Mesenchymal stem cell (in vitro differentiated cells and primary cell): Measurements from ENCODE around the gene C18orf32.

Source experiments
- DNase-seq: peaks from one replicate; pipeline ENCODE4 v3.0.0-alpha.2; 2013
- H2AFZ ChIP-seq: one replicate; pipeline ENCODE4 v1.6.1; 2013; ENCODE audit warnings: low read depth, mild to moderate bottlenecking, control low read depth, inconsistent platforms, low read length, moderate library complexity
- H2AK5ac ChIP-seq: 2 replicates; pipeline ENCODE4 v1.6.1; 2013; ENCODE audit warnings: low read length, moderate library complexity, mild to moderate bottlenecking, inconsistent platforms; ENCODE audit not compliant: severe bottlenecking
- H2BK120ac ChIP-seq: one replicate; pipeline ENCODE4 v1.6.1; 2013; ENCODE audit warnings: low read depth, mild to moderate bottlenecking, inconsistent platforms, low read length, moderate library complexity
- H2BK12ac ChIP-seq, 2 experiments: one replicate each; pipeline ENCODE4 v1.6.1; 2013; ENCODE audit warnings: inconsistent platforms in 2 of 2, low read length in 2 of 2, mild to moderate bottlenecking in 2 of 2, moderate library complexity in 2 of 2, control low read depth in 1 of 2
- H2BK15ac ChIP-seq: one replicate; pipeline ENCODE4 v1.6.1; 2013; ENCODE audit warnings: mild to moderate bottlenecking, low read depth, inconsistent platforms; ENCODE audit not compliant: poor library complexity, severe bottlenecking
- H2BK5ac ChIP-seq: 2 replicates; pipeline ENCODE4 v1.6.1; 2013; ENCODE audit warnings: low read depth, mild to moderate bottlenecking, low read length, control low read depth, inconsistent platforms; ENCODE audit not compliant: poor library complexity, severe bottlenecking
- H3K14ac ChIP-seq, 2 experiments: one replicate each; pipeline ENCODE4 v1.6.1; 2013; ENCODE audit warnings: inconsistent platforms in 2 of 2, low read length in 2 of 2, control low read depth in 1 of 2, mild to moderate bottlenecking in 1 of 2, moderate library complexity in 1 of 2
- H3K18ac ChIP-seq, 2 experiments: one replicate each; pipeline ENCODE4 v1.6.1; 2013; ENCODE audit warnings: inconsistent platforms in 2 of 2, low read length in 2 of 2, control low read depth in 1 of 2, low read depth in 1 of 2, mild to moderate bottlenecking in 1 of 2
- H3K23ac ChIP-seq, 2 experiments: one replicate each; pipeline ENCODE4 v1.6.1; 2013; ENCODE audit warnings: inconsistent platforms in 2 of 2, low read length in 2 of 2, mild to moderate bottlenecking in 2 of 2, moderate library complexity in 2 of 2, control low read depth in 1 of 2
- H3K27ac ChIP-seq: 2 replicates; pipeline ENCODE4 v1.5.1; 2013; ENCODE audit warnings: mild to moderate bottlenecking, moderate library complexity, low read length, control low read depth, inconsistent platforms; ENCODE audit not compliant: poor library complexity, severe bottlenecking
- H3K27me3 ChIP-seq, 2 experiments: 2 replicates each; pipeline versions ENCODE4 v1.6.1 to v1.7.0; 2013; ENCODE audit warnings: low read length in 2 of 2, mild to moderate bottlenecking in 2 of 2, moderate library complexity in 2 of 2, control low read depth in 1 of 2, inconsistent platforms in 1 of 2; ENCODE audit not compliant: control insufficient read depth in 1 of 2, insufficient read depth in 1 of 2
- H3K36me3 ChIP-seq, 2 experiments: 2 replicates each; pipeline versions ENCODE4 v1.6.1 to v1.7.0; 2013; ENCODE audit warnings: low read length in 2 of 2, control low read depth in 1 of 2, inconsistent platforms in 1 of 2, low read depth in 1 of 2, mild to moderate bottlenecking in 1 of 2; ENCODE audit not compliant: insufficient read depth in 2 of 2, control insufficient read depth in 1 of 2
- H3K4ac ChIP-seq, 2 experiments: one replicate each; pipeline ENCODE4 v1.6.1; 2013; ENCODE audit warnings: inconsistent platforms in 2 of 2, low read length in 2 of 2, mild to moderate bottlenecking in 2 of 2, moderate library complexity in 2 of 2, control low read depth in 1 of 2, low read depth in 1 of 2
- H3K4me1 ChIP-seq: 2 replicates; pipeline ENCODE4 v1.6.1; 2013; ENCODE audit warnings: low read depth, low read length, control low read depth; ENCODE audit not compliant: control insufficient read depth, insufficient read depth
- H3K4me2 ChIP-seq: 2 replicates; pipeline ENCODE4 v1.6.1; 2013; ENCODE audit warnings: low read length, mild to moderate bottlenecking, inconsistent platforms; ENCODE audit not compliant: poor library complexity, severe bottlenecking
- H3K4me3 ChIP-seq, 2 experiments: 2 replicates each; pipeline versions ENCODE4 v1.5.1 to v1.7.0; 2013; ENCODE audit warnings: low read length in 2 of 2, mild to moderate bottlenecking in 2 of 2, control low read depth in 1 of 2, low read depth in 1 of 2; ENCODE audit not compliant: insufficient read depth in 1 of 2
- H3K79me1 ChIP-seq: replicated peaks from 2 replicates; pipeline ENCODE4 v1.6.1; 2013; ENCODE audit warnings: mild to moderate bottlenecking, control low read depth, low read length, inconsistent platforms; ENCODE audit not compliant: poor library complexity, severe bottlenecking
- H3K9ac ChIP-seq: 2 replicates; pipeline ENCODE4 v1.7.0; 2013; ENCODE audit warnings: mild to moderate bottlenecking, low read length, moderate library complexity
- H3K9me3 ChIP-seq: 2 replicates; pipeline ENCODE4 v1.7.0; 2013; ENCODE audit warnings: mild to moderate bottlenecking, low read length; ENCODE audit not compliant: control insufficient read depth
- H4K8ac ChIP-seq: one replicate; pipeline ENCODE4 v1.6.1; 2013; ENCODE audit warnings: inconsistent platforms, mild to moderate bottlenecking, low read length, moderate library complexity
- H4K91ac ChIP-seq: one replicate; pipeline ENCODE4 v1.6.1; 2013; ENCODE audit warnings: mild to moderate bottlenecking, low read length, inconsistent platforms
- WGBS: methylation state at CpG from one replicate; pipeline ENCODE4 v1.1.7; 2013; ENCODE audit warnings: mixed read lengths; 5-methylcytosine and 5-hydroxymethylcytosine counted together

The C18orf32 gene

GRCh38 chr18:49527631-49528327 is 40.7 kb upstream of the C18orf32 start:
- Histone ChIP-seq H4K91ac (no peak overlapping the region), H2BK12ac (no peak overlapping the region), H3K27me3 (peaks cover 0 to 4% of the 10 kb centered on the region in 2 experiments), H2AFZ (no peak overlapping the region), H3K79me1 (no peaks in the 10 kb centered on the region), H3K4me2 (no peak overlapping the region), H2AK5ac (no peak overlapping the region), H3K36me3 (no peaks in the 10 kb centered on the region), H3K14ac (no peak overlapping the region), H3K9ac (no peak overlapping the region), H2BK120ac (no peak overlapping the region), H4K8ac (no peak overlapping the region), H3K23ac (no peak overlapping the region), H3K9me3 (no peaks in the 10 kb centered on the region), H3K27ac (no peak overlapping the region), H3K18ac (no peak overlapping the region), H3K4me3 (no peak overlapping the region), H2BK5ac (no peak overlapping the region), H3K4ac (no peak overlapping the region), H2BK15ac (no peak overlapping the region), H3K4me1 (no peaks in the 10 kb centered on the region)
- 80% methylated on average over 7 of the region's 8 CpGs for WGBS
- no peak for DNase-seq

GRCh38 chr18:49525981-49526380 is 38.9 kb upstream of the C18orf32 start:
- H3K18ac ChIP-seq: no peak overlapping the region
- H3K9me3 ChIP-seq: no peaks in the 10 kb centered on the region
- no peak overlapping the region for H2BK120ac ChIP-seq
- no peak overlapping the region for H3K23ac ChIP-seq
- H3K4me1 ChIP-seq: peaks cover 2% of the 10 kb centered on the region
- no peak overlapping the region for H3K9ac ChIP-seq
- no peak overlapping the region for H4K8ac ChIP-seq
- no peak overlapping the region for H3K14ac ChIP-seq
- no CpG with 5 or more reads among the region's 2 CpGs for WGBS
- no peak overlapping the region for H2BK5ac ChIP-seq
- H3K4ac ChIP-seq: no peak overlapping the region
- no peaks in the 10 kb centered on the region for H3K36me3 ChIP-seq
- no peak overlapping the region for H2AFZ ChIP-seq
- no peaks in the 10 kb centered on the region for H3K79me1 ChIP-seq
- no peak overlapping the region for H3K4me2 ChIP-seq
- no peak overlapping the region for H4K91ac ChIP-seq
- no peak overlapping the region for H2BK15ac ChIP-seq
- no peak overlapping the region for H2AK5ac ChIP-seq
- no peak overlapping the region for H2BK12ac ChIP-seq
- no peak overlapping the region for H3K27ac ChIP-seq
- H3K27me3 ChIP-seq: peaks cover 0 to 4% of the 10 kb centered on the region in 2 experiments
- no peak for DNase-seq
- H3K4me3 ChIP-seq: no peak overlapping the region

- no peaks in the 10 kb centered on the region for H3K79me1 ChIP-seq
- WGBS: 60% methylated on average over 1 of the region's 2 CpGs
- peaks cover 0 to 4% of the 10 kb centered on the region in 2 experiments for H3K27me3 ChIP-seq
- no peak overlapping the region for H3K4me3 ChIP-seq
- no peak overlapping the region for H3K9ac ChIP-seq
- no peak overlapping the region for H2AK5ac ChIP-seq
- no peak overlapping the region for H3K4me2 ChIP-seq
- H2BK12ac ChIP-seq: no peak overlapping the region
- H4K91ac ChIP-seq: no peak overlapping the region
- no peak overlapping the region for H3K18ac ChIP-seq
- DNase-seq: no peak
- no peak overlapping the region for H4K8ac ChIP-seq
- peaks cover 2% of the 10 kb centered on the region for H3K4me1 ChIP-seq
- H2AFZ ChIP-seq: no peak overlapping the region
- H3K36me3 ChIP-seq: no peaks in the 10 kb centered on the region
- no peak overlapping the region for H2BK120ac ChIP-seq
- no peak overlapping the region for H3K14ac ChIP-seq
- no peaks in the 10 kb centered on the region for H3K9me3 ChIP-seq
- no peak overlapping the region for H2BK5ac ChIP-seq
- H3K23ac ChIP-seq: no peak overlapping the region
- H3K4ac ChIP-seq: no peak overlapping the region
- H2BK15ac ChIP-seq: no peak overlapping the region
- H3K27ac ChIP-seq: no peak overlapping the region
These were observed 37.9 kb upstream of the C18orf32 start for GRCh38 chr18:49524951-49525350.

DNA sequence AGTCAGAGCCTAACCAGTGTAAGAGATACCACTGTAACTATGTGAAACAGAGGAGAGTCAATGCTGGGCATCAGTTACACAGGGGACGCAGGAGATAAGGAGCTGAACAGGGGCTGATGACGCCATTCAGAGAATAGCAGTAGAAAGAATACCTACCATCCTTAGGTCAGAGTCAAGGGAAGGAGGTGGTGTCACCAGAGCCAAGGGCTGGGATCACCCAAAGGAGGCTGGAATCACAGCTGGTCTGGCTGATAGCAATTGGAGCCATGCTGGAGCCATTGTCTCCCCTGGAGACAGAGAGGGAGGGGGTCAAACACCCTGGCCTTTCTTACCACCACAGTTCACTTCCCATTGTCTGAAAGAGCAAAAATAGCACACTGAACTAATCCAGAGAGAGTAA is 37.3 kb upstream of the C18orf32 start:
- no peak overlapping the region for H2BK15ac ChIP-seq
- no peak overlapping the region for H4K91ac ChIP-seq
- H3K36me3 ChIP-seq: no peaks in the 10 kb centered on the region
- H3K4ac ChIP-seq: no peak overlapping the region
- H3K14ac ChIP-seq: no peak overlapping the region
- H4K8ac ChIP-seq: no peak overlapping the region
- H3K4me1 ChIP-seq: peaks cover 2% of the 10 kb centered on the region
- no peak overlapping the region for H3K18ac ChIP-seq
- H3K23ac ChIP-seq: no peak overlapping the region
- H3K9ac ChIP-seq: no peak overlapping the region
- no peak overlapping the region for H2BK12ac ChIP-seq
- no peak overlapping the region for H2BK5ac ChIP-seq
- H3K4me2 ChIP-seq: no peak overlapping the region
- 94% methylated on average over 2 of the region's 2 CpGs for WGBS
- no peak overlapping the region for H3K27ac ChIP-seq
- H3K27me3 ChIP-seq: peaks cover 0 to 4% of the 10 kb centered on the region in 2 experiments
- H2AK5ac ChIP-seq: no peak overlapping the region
- no peak overlapping the region for H2BK120ac ChIP-seq
- H3K4me3 ChIP-seq: no peak overlapping the region
- no peaks in the 10 kb centered on the region for H3K79me1 ChIP-seq
- no peak for DNase-seq
- no peaks in the 10 kb centered on the region for H3K9me3 ChIP-seq
- H2AFZ ChIP-seq: no peak overlapping the region
